Uterus (tissue), 2 donors: ENCODE measurements around the gene ZNF438.

Experiments
- CTCF ChIP-seq, 4 experiments: fragments of 200-600 bp in 2 of 4; fragments of 450-650 bp in 2 of 4; sonication (generic) in 2 of 4; IDR thresholded peaks; one replicate each; pipeline ENCODE4 v1.5.1; 2016 to 2019; ENCODE audit warnings: antibody characterized with exemption in 4 of 4, mild to moderate bottlenecking in 2 of 4, moderate library complexity in 1 of 4
- POLR2A ChIP-seq, 2 donors: fragments of 450-650 bp; IDR thresholded peaks; one replicate each; pipeline ENCODE4 v1.6.1; 2016; ENCODE audit warnings: antibody characterized with exemption in 2 of 2, mild to moderate bottlenecking in 1 of 2, moderate library complexity in 1 of 2

- no peak for TF ChIP-seq CTCF (IDR thresholded peaks at IDR 0.05)
- no peak for TF ChIP-seq POLR2A (IDR thresholded peaks at IDR 0.05)
Observed at GRCh38 chr10:30818010-30818660, 213.5 kb downstream of the ZNF438 start.
